Activated T-helper 17 cell treated with anti-CD3 and anti-CD28 coated beads, Interleukin-2, amount 50 U/mL, for 72 hours (primary cell): ENCODE results near the gene GPR37. TPM values are rescaled to one million over a fixed set of nuclear protein-coding genes. Genes with fewer than 3 reads are reported as not detected.

Source experiments
- ATAC-seq: fragments of 150-1000 bp; cut with Tn5 transposase; replicated peaks from 2 replicates; pipeline ENCODE4 v1.10.0; 2021; ENCODE audit warnings: mild to moderate bottlenecking, moderate library complexity
- H3K27ac Mint-ChIP-seq: one replicate; pipeline ENCODE4 v1.8.0; 2022; ENCODE audit warnings: mixed read lengths
- H3K27me3 Mint-ChIP-seq: one replicate; pipeline ENCODE4 v1.8.0; 2022; ENCODE audit warnings: mixed read lengths
- H3K36me3 Mint-ChIP-seq: one replicate; pipeline ENCODE4 v1.8.0; 2022; ENCODE audit warnings: low read depth, mild to moderate bottlenecking, mixed read lengths
- H3K4me1 Mint-ChIP-seq: one replicate; pipeline ENCODE4 v1.8.0; 2022; ENCODE audit warnings: mixed read lengths
- H3K4me3 Mint-ChIP-seq: one replicate; pipeline ENCODE4 v1.8.0; 2022; ENCODE audit warnings: mild to moderate bottlenecking, mixed read lengths
- H3K9me3 Mint-ChIP-seq: one replicate; pipeline ENCODE4 v1.8.0; 2022; ENCODE audit warnings: mixed read lengths
- total RNA-seq, 2 donors: library from RNA; stranded (reverse); gene quantifications; one replicate each; pipeline ENCODE4 v1.2.3, GENCODE V29; 2022

The GPR37 gene
- total RNA-seq, 2 donors from 2014 or later = not detected

- Mint-ChIP-seq H3K4me1 (no peaks in the 10 kb centered on the region), H3K36me3 (no peaks in the 10 kb centered on the region), H3K9me3 (no peaks in the 10 kb centered on the region), H3K4me3 (no peak overlapping the region), H3K27me3 (no peaks in the 10 kb centered on the region), H3K27ac (no peak overlapping the region)
- no peak for ATAC-seq
These were observed 41.5 kb downstream of the GPR37 start for GRCh38 chr7:124724079-124724478.

GRCh38 chr7:124723012-124723411, 42.6 kb downstream of the GPR37 start:
- no peaks in the 10 kb centered on the region for H3K4me1 Mint-ChIP-seq
- no peak for ATAC-seq
- no peaks in the 10 kb centered on the region for H3K36me3 Mint-ChIP-seq
- no peak overlapping the region for H3K4me3 Mint-ChIP-seq
- H3K27ac Mint-ChIP-seq = no peak overlapping the region
- H3K27me3 Mint-ChIP-seq = no peaks in the 10 kb centered on the region
- no peaks in the 10 kb centered on the region for H3K9me3 Mint-ChIP-seq

GRCh38 chr7:124722292-124722691, 43.3 kb downstream of the GPR37 start:
- H3K27me3 Mint-ChIP-seq = no peaks in the 10 kb centered on the region
- no peaks in the 10 kb centered on the region for H3K36me3 Mint-ChIP-seq
- no peak for ATAC-seq
- H3K4me1 Mint-ChIP-seq = no peaks in the 10 kb centered on the region
- H3K27ac Mint-ChIP-seq = no peak overlapping the region
- H3K9me3 Mint-ChIP-seq = no peaks in the 10 kb centered on the region
- no peak overlapping the region for H3K4me3 Mint-ChIP-seq

- Mint-ChIP-seq H3K27me3 (no peaks in the 10 kb centered on the region), H3K4me1 (no peaks in the 10 kb centered on the region), H3K9me3 (peaks cover 5% of the 10 kb centered on the region), H3K27ac (no peak overlapping the region), H3K4me3 (no peak overlapping the region), H3K36me3 (no peaks in the 10 kb centered on the region)
- ATAC-seq = no peak
These were observed 45.4 kb downstream of the GPR37 start for GRCh38 chr7:124720195-124720594.

- Mint-ChIP-seq H3K36me3 (no peaks in the 10 kb centered on the region), H3K4me1 (no peaks in the 10 kb centered on the region), H3K27me3 (peaks cover 3% of the 10 kb centered on the region), H3K4me3 (no peak overlapping the region), H3K27ac (no peak overlapping the region), H3K9me3 (peaks cover 5% of the 10 kb centered on the region)
- no peak for ATAC-seq
These were observed 47.4 kb downstream of the GPR37 start for GRCh38 chr7:124718032-124718766.

- no peak overlapping the region for H3K27ac Mint-ChIP-seq
These were observed 48.7 kb downstream of the GPR37 start for GRCh38 chr7:124716894-124717293.

GRCh38 chr7:124713086-124713485, 52.5 kb downstream of the GPR37 start:
- Mint-ChIP-seq H3K36me3 (no peaks in the 10 kb centered on the region), H3K4me1 (no peaks in the 10 kb centered on the region), H3K4me3 (no peak overlapping the region)

More at GRCh38 chr7:124716894-124717293, 48.7 kb downstream of the GPR37 start:
- Mint-ChIP-seq H3K4me1 (no peaks in the 10 kb centered on the region), H3K27me3 (peaks cover 3% of the 10 kb centered on the region), H3K4me3 (no peak overlapping the region), H3K9me3 (peaks cover 5% of the 10 kb centered on the region), H3K36me3 (no peaks in the 10 kb centered on the region)
- ATAC-seq = no peak

GRCh38 chr7:124712017-124712416, 53.6 kb downstream of the GPR37 start:
- ATAC-seq = no peak
- H3K9me3 Mint-ChIP-seq = peaks cover 21% of the 10 kb centered on the region
- H3K27me3 Mint-ChIP-seq = peaks cover 3% of the 10 kb centered on the region
- H3K27ac Mint-ChIP-seq = no peak overlapping the region
- H3K4me3 Mint-ChIP-seq = no peak overlapping the region
- no peaks in the 10 kb centered on the region for H3K36me3 Mint-ChIP-seq
- H3K4me1 Mint-ChIP-seq = no peaks in the 10 kb centered on the region

More at GRCh38 chr7:124713086-124713485, 52.5 kb downstream of the GPR37 start:
- H3K9me3 Mint-ChIP-seq = peaks cover 12% of the 10 kb centered on the region
- peaks cover 3% of the 10 kb centered on the region for H3K27me3 Mint-ChIP-seq
- ATAC-seq = no peak
- no peak overlapping the region for H3K27ac Mint-ChIP-seq

- no peak overlapping the region for H3K27ac Mint-ChIP-seq
- no peak overlapping the region for H3K4me3 Mint-ChIP-seq
- H3K36me3 Mint-ChIP-seq = no peaks in the 10 kb centered on the region
- no peaks in the 10 kb centered on the region for H3K4me1 Mint-ChIP-seq
- H3K27me3 Mint-ChIP-seq = no peaks in the 10 kb centered on the region
- ATAC-seq = no peak
- H3K9me3 Mint-ChIP-seq = peaks cover 3% of the 10 kb centered on the region
These were observed 63.2 kb downstream of the GPR37 start for GRCh38 chr7:124702385-124702784.

- Mint-ChIP-seq H3K27me3 (no peaks in the 10 kb centered on the region), H3K27ac (no peak overlapping the region), H3K9me3 (no peaks in the 10 kb centered on the region), H3K36me3 (no peaks in the 10 kb centered on the region), H3K4me1 (no peaks in the 10 kb centered on the region), H3K4me3 (no peak overlapping the region)
- ATAC-seq = no peak
These were observed 63.6 kb downstream of the GPR37 start for GRCh38 chr7:124701955-124702354.

GRCh38 chr7:124700655-124701054, 64.9 kb downstream of the GPR37 start:
- no peak overlapping the region for H3K27ac Mint-ChIP-seq
- no peak for ATAC-seq
- H3K9me3 Mint-ChIP-seq = no peaks in the 10 kb centered on the region
- no peaks in the 10 kb centered on the region for H3K27me3 Mint-ChIP-seq
- no peaks in the 10 kb centered on the region for H3K36me3 Mint-ChIP-seq
- no peak overlapping the region for H3K4me3 Mint-ChIP-seq
- no peaks in the 10 kb centered on the region for H3K4me1 Mint-ChIP-seq

GRCh38 chr7:124698964-124699363, 66.6 kb downstream of the GPR37 start:
- Mint-ChIP-seq H3K9me3 (peaks cover 4% of the 10 kb centered on the region), H3K36me3 (no peaks in the 10 kb centered on the region), H3K27ac (no peak overlapping the region), H3K4me1 (no peaks in the 10 kb centered on the region), H3K4me3 (no peak overlapping the region), H3K27me3 (no peaks in the 10 kb centered on the region)
- ATAC-seq = no peak

- H3K4me1 Mint-ChIP-seq = no peaks in the 10 kb centered on the region
- H3K27me3 Mint-ChIP-seq = no peaks in the 10 kb centered on the region
- ATAC-seq = no peak
- no peak overlapping the region for H3K4me3 Mint-ChIP-seq
- peaks cover 4% of the 10 kb centered on the region for H3K9me3 Mint-ChIP-seq
- no peaks in the 10 kb centered on the region for H3K36me3 Mint-ChIP-seq
- H3K27ac Mint-ChIP-seq = no peak overlapping the region
These were observed 67.8 kb downstream of the GPR37 start for GRCh38 chr7:124697746-124698145.
